NCI-H1436 (cell line): ENCODE results near the gene FNDC1.
"Not testable (repeated sequence)": the region's sequence is repeated elsewhere in the genome, so short reads cannot be mapped to it uniquely, and the experiment has no call there.

Experiments
- DNase-seq: peaks from one replicate; lab custom pipeline; 2025; lab: John Stamatoyannopoulos, UW

FNDC1 gene

DNA sequence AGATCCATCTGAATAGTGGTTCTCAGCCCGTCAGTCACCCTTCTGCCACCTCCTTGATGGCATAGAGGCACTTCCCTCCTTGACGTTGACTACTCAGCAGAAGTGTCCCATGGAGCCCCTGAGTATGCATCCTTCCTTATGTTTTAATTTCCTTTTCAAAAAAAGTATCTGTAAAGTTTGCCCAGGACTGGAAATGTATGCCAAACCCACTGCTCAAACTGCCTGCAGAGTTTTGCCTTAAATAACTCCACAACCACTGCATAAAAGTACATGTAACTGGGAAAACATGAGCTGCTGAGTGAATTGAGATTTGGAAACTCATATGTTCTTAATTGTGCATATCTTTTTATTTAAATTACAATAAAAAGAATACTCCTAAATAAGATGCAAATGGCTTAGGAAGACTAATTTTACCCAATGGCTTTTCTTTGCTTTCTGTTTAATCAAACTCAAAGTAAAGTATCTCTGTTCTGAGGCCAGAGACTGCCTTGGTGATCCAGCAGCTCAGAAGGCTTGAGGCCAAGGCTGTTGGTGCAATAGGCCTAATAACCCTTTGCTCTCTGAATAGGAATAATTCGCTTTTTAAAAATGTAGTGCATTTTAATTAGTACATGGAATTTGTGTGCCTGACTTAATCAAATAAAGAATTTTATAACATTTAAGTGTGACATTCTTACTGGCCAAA is 90.4 kb downstream of the FNDC1 start:
- no peak for DNase-seq

DNA sequence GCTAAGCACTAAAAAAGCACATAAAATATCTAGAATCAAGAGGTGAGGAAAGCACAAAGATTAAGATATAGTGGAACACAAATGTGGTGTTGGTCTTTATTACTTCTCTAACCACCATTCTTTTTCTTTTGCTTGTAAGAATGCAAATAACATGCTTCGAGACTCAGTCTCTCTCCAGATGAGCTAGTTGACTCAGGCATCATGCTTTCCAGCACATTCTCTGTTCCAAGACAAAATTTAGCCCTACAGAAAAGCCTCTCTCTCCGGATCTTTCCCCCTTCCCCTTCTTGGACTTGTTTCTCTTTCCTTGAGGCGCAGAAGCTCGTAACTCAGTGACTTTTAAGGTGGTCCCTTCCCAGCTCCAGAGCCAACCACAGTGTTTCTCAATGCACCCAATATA is 91.0 kb downstream of the FNDC1 start:
- DNase-seq: no peak

DNA sequence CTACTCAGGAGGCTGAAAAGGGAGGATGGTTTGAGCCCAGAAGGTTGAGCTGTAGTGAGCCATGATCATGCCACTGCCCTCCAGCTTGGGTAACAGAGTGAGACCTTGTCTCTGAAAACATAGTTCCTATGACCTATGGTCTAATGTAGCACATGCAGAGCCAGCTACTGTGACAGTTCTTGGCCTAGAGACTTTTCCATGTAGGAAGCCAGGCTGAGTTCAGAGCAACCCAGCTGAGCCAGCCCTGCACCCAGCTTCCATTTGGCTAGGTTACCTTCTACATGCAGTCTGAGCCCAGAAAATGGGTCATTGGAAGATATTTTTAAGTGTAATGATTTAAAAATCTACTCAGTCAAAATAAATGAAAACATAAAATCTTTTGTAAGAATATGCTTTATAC is 92.8 kb downstream of the FNDC1 start:
- DNase-seq: no peak

DNA sequence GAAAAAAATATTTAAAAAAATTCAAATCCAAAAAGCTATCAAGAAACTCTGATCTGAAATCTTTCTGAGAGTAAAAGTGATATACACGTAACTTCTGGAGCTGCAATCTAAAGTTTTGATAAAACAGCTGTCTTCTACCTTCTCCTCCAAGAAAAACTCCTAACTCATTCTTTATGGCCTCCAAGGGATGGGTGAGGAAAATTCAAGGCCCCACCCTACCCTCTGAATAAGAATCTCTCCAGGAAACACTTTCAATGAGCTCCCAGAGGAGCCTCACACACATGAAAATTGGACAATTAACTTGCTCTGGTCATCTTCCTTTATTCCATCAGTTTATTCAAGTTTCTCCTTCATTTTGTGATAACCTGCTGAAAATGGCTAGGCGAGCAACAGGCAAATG is 93.4 kb downstream of the FNDC1 start:
- no peak for DNase-seq

DNA sequence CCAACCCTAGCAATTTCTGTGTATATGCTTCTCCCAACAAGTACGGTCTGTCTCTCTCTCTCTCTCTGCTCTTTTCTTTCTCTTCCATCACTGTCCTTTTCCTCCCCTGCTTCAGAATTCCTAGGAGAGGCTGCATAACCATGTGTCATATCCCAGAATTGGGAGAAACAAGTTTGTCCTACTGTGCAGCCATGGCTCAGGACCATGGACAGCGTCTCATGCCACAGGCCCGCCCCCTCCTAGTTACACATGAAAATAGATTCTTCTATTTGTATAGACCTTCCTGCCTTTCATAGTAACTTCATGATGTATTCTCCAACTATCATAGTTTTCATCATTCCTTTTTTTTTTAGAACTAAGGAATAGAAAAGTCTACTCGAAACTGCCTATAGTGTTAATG is 98.0 kb downstream of the FNDC1 start:
- no peak for DNase-seq

DNA sequence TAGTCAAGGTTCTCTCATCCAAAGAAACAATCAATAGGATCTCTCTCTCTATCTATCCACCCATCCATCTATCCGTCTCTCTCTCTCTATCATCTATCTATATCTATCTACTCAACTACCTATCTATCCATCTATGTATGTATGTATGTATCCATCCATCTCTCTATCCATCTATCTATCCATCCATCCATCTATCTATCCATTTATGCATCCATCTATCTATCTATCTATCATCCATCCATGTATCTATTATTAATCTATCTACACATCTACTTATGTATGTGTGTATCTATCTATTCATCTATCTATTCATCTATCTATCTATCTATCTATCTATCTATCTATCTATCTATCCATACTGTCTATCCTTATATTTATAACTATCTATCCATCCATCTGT is 99.3 kb downstream of the FNDC1 start:
- DNase-seq: no peak

DNA sequence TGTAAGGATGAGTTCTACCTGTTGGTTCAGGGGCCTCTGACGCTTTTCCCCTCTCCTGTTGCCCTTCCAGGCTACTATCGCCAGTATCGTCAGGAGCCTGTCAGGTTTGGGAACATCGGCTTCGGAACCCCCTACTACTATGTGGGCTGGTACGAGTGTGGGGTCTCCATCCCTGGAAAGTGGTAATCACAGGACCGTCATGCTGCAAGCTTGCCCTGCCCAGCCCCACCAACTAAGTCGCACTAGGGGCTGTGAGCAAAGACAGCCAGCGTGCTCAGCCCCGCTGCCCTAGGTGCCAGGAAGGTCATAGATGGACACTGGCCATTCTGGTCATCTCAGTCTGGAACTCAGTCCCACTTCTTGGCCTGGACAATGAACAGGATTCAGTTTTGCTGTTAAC is 102.1 kb downstream of the FNDC1 start:
- DNase-seq: no peak

DNA sequence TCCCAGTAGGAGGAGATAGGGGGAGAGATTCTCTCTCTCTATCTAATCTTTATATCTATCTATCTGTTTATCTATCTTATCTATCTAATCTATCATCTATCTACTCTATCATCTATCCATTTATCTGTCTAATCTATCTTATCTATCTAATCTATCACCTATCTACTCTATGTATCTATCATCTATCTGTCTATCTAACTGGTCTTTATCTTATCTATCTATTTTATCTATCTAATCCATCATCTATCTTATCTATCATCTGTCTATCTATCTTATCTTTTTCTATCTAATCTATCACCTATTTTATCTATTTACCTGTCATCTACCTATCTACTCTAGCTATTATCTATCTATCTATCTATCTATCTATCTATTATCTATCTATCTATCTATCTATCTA is 109.4 kb downstream of the FNDC1 start:
- no peak for DNase-seq

DNA sequence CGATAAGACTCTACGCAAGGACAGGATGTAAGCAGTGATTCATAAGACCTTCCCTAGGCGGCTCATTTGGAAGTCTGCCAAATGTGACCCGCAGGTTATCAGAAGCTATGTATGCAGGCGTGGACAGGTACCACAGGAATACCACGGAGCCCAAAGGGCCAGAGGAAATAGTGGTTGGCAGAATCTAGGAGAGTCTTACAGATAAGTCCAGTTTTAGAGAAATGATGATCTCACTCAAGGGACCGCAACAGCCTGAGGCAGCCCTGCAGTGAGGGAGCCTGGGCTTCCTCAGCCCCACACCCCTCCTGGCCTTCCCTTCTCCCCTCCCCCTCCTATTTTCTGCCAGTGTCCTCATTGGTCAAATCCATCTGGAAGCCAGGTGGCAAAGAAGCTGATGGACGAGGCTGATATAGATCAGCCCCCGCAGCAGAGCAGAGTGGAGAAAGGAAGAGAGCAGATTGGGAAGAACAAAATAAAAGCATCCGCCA is 110.6 kb downstream of the FNDC1 start:
- no peak for DNase-seq

DNA sequence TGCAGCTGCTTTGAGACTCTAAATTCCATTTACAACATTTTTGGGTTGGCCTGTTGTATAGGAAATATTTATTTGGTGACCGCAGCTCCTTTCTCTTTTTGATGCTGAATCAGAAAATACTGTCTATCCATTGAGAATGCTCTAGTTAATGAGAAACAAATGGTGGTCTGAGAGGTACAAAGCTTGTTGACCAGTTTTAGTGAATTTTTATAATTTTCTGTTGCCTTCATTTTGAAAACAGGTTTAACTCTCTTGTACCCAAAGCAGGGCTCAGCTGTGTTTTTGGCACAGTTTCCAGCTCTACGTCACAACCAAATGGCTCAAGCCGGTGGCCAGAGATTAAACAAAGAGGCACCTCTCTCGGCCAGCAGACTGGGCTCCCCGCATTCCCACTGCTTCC is 113.2 kb downstream of the FNDC1 start:
- no peak for DNase-seq

DNA sequence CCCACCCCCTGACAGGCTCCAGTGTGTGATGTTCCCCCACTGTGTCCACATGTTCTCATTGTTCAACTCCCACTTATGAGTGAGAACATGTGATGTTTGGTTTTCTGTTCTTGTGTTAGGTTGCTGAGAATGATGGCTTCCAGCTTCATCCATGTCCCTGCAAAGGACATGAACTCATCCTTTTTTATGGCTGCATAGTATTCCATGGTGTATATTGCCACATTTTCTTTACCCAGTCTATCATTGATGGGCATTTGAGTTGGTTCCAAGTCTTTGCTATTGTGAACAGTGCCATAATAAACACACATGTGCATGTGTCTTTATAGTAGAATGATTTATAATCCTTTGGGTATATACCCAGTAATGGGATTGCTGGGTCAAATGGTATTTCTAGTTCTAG is 115.5 kb downstream of the FNDC1 start:
- DNase-seq: not testable (repeated sequence)

DNA sequence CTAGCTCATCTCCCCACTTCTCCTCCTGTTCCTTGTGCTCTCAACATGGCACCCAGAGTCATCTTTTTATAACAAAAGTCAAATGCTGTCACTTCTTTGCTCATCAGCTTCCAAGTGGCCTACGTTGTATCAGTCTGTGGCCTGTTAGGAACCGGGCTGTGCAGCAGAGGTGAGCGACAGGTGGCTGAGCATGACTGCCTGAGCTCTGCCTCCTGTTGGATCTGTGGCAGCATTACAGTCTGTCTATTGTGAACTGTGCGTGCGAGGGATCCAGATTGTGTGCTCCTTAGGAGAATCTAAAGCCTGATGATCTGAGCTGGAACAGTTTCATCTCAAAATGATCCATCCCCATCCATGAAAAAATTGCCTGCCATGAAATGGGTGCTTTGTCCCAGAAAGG is 129.6 kb downstream of the FNDC1 start:
- DNase-seq: no peak

DNA sequence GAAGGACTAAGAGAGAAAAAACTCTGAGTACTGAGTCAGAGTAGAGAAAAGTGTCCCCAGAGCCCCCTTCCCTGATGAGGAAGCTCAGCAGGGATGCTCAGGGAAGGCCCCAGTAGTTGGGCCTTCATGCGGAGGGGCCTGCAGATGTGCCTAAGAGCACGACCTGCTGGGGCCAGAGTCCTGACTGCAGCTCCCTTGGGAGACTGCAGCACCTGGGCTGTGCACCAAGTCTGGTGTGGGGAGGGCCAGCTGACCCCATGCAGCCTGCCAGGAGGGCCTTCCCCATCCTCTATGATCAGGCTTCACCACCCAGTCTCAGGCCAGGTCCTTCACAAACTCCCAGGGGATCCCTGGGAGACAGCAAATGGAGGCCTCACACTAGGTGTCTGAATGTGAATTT is 130.4 kb downstream of the FNDC1 start:
- no peak for DNase-seq

DNA sequence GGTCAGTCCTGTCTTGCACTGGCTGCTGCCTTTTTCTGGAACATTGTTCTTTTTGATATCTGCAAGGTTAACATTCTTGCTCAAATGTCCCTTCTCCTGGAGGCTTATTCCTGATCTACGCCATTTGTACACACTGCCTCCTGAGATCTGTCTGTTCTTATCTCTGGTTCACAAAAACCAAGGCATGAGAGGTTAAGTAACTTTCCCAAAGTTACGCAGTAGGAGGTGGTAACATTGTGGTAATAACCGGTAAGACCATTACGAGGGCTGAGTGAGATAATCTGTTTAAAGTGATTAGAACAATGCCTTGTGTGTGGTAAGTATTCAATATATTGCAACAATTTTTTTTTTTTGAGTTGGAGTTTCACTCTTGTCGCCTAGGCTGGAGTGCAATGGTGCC is 132.1 kb downstream of the FNDC1 start:
- no peak for DNase-seq

DNA sequence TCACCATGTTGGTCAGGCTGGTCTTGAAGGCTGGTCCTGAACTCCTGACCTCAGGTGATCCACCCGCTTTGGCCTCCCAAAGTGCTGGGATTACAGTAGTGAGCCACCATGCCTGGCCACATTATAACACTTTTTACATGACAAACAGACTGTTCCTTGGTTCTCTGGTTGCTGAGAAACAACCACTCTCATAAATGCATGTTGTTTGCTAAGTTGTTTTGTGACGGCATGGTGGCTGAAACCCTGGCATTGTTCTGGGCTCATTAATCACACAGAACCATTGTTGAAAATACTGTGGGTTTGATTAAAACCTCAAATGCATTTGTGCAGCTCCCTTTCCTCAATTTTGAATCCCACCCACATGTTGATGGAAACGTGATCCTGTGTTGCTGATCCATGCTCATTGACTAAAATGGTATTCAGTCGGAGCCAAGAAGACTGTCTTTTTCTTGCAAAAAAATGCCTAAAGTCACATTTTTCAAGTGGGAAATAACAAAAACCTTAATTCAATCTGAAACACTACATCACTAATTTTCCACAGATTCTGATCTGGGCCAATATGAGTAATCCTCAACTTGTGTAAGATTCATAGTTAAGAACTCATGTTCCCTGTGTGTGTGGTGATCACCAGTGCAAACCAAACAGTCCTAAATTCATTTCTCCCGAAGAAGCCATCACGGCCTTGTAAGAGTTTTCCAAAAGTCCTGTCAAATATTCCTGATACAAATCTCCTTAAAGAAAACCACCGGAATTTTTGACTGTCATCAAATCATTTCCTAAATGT is 132.8 kb downstream of the FNDC1 start:
- DNase-seq: no peak

DNA sequence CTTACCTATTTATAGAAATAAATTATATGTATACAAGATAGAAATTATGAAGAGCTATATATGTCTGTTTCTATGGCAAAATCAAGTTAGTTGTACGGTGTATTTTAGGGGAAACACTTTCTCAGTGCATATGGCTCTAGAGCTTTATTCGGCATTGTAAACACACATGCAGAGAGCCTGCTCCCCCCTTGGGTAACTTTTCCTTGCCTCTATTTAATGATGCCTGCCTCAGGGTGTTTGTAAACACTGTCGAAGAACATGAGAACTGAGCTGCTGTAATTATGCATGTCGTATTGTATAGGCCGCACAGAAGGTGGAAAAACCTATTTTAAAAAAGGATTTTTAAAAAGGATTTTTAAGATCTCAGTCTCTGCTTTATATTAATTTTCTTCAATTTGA is 133.4 kb downstream of the FNDC1 start:
- no peak for DNase-seq

DNA sequence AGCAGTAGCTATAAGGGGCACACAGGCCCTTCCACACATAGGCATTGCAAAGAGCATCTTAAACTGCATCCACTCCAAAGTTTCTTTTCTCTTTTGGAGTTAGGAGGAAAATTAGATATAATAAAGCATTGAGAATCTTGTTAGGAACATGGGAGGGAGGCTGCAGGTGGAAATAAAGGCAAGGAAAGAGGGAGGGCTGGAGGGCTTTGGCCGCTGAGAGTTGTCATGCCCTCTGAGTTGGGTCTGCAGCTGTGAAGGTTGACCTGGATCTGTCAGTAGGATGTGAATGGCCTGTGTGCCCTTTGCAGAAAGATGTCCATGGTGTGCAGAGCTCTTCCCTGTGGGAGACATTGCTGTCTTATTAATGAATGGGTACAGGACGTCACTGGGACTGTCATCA is 134.0 kb downstream of the FNDC1 start:
- DNase-seq: no peak

DNA sequence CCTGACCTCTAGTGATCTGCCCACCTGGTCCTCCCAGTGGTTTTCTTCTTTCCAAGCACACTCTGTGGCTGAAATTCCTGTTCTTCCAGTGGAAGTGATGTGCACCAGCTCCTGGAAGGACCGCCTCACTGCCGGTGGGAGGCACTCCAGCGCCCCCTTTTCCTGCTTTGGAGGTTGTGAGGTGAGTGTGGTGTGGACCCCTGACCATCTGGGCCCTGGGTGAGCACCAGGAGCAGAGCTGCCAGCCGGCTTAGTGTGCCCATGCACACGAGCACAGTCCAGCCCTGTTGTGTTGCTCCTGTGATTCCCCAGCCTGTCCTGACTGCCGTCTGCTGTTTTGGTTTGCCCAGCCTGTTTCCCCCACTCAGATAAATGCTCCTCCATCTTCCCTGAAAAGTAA is 134.6 kb downstream of the FNDC1 start:
- no peak for DNase-seq

DNA sequence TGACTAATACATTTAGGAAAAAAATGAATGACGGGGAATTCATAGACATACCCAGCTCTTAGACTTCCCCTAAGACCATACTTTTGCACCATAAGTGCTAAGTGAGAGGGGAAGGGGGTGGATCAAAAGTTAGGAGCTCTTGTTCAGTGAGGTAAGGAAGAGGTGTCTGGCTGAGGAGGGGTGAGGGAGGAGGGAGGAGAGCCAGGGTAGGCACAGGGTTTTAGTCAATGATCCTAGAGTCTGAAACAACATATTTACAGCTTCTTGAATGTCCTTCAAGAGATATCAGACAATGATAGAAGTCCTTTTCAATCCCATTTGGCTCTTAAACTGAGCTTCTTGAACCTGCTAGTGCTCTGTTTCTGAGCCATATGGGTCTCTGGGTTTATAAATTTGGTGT is 135.4 kb downstream of the FNDC1 start:
- DNase-seq: no peak

DNA sequence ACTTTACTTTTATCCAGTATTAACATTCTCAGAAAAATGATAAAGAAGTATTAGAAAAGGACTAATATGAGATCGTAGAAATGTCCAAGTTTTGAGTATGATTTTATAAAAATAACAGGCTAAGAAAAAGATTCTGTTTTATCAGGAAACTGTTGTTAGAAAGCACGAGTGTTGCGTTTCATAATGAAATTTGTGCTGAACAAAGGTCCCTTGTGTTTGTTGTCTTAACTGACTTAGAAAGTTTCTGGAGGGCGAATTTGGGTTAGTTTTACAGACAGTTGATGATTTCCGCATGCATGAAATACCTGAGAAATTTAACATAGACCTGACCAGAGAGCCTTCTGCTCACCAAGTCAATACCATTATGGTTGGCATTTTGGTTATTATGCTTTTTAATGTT is 136.0 kb downstream of the FNDC1 start:
- DNase-seq: no peak

DNA sequence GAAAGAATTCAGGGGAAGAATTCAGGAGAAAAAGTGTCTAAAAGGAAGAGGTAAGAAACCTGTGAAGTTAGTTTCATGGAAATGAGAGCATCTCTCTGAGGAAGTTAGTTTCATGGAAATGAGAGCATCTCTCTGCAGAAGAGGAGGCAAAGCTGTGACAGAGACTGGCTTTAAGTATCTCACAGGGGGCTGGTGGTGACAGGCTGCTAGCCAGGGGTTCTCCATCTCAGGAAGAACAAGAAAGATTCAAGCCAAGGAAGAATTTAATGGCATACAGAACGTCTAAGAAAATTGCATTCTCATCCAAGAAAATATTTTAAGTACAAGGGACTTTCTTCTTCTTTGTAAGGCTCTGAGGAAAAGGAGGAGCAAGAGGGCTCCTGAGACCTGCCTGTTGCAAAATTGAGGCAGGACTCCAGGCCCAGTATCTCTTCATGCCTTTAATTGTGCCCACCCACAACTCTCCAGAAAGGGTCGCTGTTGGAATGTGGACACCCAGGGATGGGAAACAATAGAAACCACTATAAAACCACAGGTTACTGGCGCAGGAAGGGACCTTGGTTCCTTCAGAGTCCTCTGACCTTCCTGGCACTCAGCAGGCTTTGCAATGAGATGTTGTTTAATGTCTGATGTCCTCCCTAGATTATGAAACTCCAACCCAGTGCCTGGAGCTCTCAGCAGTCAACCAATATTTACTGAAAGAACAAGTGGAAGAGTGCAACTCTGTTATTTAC is 136.8 kb downstream of the FNDC1 start:
- DNase-seq: no peak

DNA sequence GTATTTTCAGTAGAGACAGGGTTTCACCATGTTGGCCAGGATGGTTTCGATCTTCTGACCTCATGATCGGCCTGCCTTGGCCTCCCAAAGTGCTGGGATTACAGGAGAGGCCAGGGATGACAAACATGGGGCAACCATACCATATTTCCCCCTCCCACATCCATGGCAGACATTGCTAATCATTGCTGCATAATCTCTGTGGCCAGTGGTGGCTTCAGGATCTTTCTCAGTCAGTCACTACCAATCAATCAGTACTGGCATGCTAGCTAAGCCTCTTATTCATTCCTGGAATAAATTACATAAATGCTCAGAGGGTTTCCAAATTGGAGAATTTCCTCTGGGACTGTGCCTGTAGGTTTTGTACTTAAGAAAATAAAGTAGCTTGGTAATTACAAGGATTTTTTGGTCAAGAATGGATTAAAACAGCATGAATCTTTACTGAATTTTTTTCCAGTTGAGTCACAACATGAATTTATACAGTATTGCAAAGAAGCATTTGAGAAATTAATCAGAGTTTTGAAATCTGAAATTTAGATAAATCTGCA is 138.1 kb downstream of the FNDC1 start:
- DNase-seq: no peak

DNA sequence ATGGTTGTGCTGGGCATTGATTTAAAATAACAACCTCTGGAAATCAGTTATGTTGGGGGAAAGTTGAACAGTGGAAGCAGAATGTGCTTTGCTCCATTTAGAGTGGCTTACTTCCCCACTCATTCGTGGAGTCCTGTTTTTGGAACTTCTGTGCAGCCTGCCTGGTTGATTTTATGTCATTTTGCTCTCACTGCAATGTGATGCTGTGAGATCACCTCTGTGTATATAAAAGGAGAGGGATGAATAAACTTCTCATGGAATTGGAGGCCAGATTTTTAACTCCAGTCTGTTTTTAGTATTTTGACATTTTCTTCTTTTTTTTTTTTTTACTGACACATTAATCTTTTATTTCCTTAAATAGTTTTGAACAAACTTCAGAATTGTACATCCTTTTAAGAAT is 139.0 kb downstream of the FNDC1 start:
- no peak for DNase-seq
